Cardiac fibroblast (primary cell): ENCODE measurements around the gene KRTAP9-2.
"Not testable (repeated sequence)": the region's sequence is repeated elsewhere in the genome, so short reads cannot be mapped to it uniquely, and the experiment has no call there.

ENCODE experiments used
- DNase-seq, 2 donors: peaks; one replicate each; pipeline versions ENCODE4 v3.0.0 to v3.0.0-alpha.2; 2010; ENCODE audit warnings: low read depth in 2 of 2
- H3K4me3 ChIP-seq, 2 donors: replicated peaks in 1 of 2; 1 replicate in 1 of 2; 2 replicates in 1 of 2; pipeline ENCODE4 v1.5.1; 2011; ENCODE audit warnings: low read depth in 2 of 2, low read length in 2 of 2, mild to moderate bottlenecking in 2 of 2, moderate library complexity in 1 of 2
- TF ChIP-seq, protein P1 (sequence below): IDR thresholded peaks from one replicate; pipeline ENCODE4 v1.5.1; 2011; ENCODE audit warnings: low read depth, mild to moderate bottlenecking, low read length, inconsistent platforms

KRTAP9-2 gene

GRCh38 chr17:41249637-41250240, 23.3 kb downstream of the KRTAP9-2 start, which contains the start of gene KRTAP9-4:
TSS of gene KRTAP9-4 (plus strand) at chr17:41249687. CDS start at chr17:41249721, 34 bp downstream.
- DNase-seq, H3K4me3 ChIP-seq: not testable (repeated sequence)

- TF ChIP-seq, protein P1, sequence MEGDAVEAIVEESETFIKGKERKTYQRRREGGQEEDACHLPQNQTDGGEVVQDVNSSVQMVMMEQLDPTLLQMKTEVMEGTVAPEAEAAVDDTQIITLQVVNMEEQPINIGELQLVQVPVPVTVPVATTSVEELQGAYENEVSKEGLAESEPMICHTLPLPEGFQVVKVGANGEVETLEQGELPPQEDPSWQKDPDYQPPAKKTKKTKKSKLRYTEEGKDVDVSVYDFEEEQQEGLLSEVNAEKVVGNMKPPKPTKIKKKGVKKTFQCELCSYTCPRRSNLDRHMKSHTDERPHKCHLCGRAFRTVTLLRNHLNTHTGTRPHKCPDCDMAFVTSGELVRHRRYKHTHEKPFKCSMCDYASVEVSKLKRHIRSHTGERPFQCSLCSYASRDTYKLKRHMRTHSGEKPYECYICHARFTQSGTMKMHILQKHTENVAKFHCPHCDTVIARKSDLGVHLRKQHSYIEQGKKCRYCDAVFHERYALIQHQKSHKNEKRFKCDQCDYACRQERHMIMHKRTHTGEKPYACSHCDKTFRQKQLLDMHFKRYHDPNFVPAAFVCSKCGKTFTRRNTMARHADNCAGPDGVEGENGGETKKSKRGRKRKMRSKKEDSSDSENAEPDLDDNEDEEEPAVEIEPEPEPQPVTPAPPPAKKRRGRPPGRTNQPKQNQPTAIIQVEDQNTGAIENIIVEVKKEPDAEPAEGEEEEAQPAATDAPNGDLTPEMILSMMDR, result no peak
- no peak for DNase-seq
- no peak overlapping the region for H3K4me3 ChIP-seq
These were observed 24.8 kb downstream of the KRTAP9-2 start for GRCh38 chr17:41251261-41251660.

DNA sequence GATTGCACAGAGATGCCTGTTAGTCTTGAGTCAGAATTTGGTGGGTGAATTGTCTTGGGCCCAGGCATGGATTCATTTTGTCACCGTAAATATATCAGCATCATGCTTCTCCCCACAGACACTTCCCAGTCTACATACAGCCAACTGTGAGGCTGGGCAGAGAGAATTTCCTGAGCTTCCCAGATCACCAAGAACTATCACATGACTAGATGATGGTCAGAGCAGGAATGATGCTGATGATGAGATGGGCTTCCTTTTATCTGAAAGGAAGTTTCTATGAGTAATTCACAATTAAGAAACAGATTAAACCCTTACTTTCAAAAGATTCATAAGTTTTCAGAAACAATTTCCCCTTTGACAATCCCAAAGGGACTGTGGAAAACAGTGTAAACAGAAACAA, 28.4 kb downstream of the KRTAP9-2 start:
- no peak for DNase-seq
- TF ChIP-seq, protein P1, result no peak
- H3K4me3 ChIP-seq, result no peak overlapping the region

DNA sequence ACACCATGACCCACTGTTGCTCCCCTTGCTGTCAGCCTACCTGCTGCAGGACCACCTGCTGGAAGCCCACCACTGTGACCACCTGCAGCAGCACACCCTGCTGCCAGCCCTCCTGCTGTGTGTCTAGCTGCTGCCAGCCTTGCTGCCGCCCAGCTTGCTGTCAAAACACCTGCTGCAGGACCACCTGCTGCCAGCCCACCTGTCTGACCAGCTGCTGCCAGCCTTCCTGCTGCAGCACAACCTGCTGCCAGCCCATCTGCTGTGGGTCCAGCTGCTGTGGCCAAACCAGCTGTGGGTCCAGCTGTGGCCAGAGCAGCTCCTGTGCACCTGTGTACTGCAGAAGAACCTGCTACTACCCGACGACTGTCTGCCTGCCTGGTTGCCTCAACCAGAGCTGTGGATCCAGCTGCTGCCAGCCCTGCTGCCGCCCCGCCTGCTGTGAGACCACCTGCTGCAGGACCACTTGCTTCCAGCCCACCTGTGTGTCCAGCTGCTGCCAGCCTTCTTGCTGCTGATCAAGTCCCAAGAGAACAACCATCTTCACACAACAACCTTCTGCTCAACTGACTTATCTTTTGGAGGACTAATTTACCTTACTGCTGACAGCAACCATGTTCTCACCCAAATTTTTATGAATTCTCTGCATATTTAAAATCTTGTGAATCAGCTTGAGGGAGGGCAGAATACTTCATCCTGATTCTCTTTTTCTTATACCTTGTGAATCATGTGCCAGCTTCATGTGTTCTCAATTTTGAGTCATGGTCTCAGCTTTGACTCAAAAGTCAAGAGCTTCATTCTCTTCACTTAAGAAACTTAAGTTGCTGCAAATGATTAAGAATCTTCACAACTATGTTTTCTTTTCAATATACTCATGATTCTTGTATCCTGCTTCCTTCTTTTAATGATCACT, 29.2 kb downstream of the KRTAP9-2 start, which contains the start of gene KRTAP9-9:
TSS of gene KRTAP9-9 (plus strand) at position 4 of the 910 bp plus-strand sequence.
- DNase-seq, H3K4me3 ChIP-seq: not testable (repeated sequence)

DNA sequence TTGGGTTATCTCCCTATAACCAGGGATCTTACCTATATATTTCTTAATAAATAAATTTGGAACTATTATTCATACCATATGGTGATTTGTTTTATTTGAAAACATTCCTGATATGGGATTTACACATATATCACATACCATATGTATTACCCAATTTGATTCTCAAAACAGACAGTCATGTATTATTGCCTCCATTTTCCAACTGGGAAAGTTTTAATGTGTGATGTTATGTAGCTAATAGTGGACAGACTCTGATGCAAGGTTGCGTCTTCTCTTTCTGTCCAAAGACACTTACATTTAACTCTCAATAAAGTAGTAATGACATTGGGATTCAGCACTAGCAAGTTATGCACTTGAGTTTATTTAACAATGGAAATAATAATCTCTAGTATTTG, 29.8 kb downstream of the KRTAP9-2 start:
- H3K4me3 ChIP-seq, result no peak overlapping the region
- DNase-seq, result no peak
- TF ChIP-seq, protein P1, result no peak

- no peak overlapping the region for H3K4me3 ChIP-seq
- DNase-seq, result no peak
- TF ChIP-seq, protein P1, result no peak
These were observed 32.0 kb downstream of the KRTAP9-2 start for GRCh38 chr17:41258406-41258805.

GRCh38 chr17:41263212-41263611, 36.8 kb downstream of the KRTAP9-2 start:
- H3K4me3 ChIP-seq, result no peak overlapping the region
- TF ChIP-seq, protein P1, result no peak
- no peak for DNase-seq
